HepG2 (cell line): ENCODE measurements around the gene TMEM97. TPM values are rescaled to one million over a fixed set of nuclear protein-coding genes. Genes with fewer than 3 reads are reported as not detected.

Experiments
- CSRNP1 ChIP-seq: sonication (generic); formaldehyde crosslinking; IDR thresholded peaks from 2 replicates; pipeline ENCODE4 v1.8.1; 2023; ENCODE audit warnings: mild to moderate bottlenecking, missing genetic modification reagents
- FOXA3 ChIP-seq: IDR thresholded peaks from 2 replicates; pipeline ENCODE4 v1.6.1; 2016; ENCODE audit warnings: missing genetic modification reagents, missing compliant biosample characterization
- MXD4 ChIP-seq: IDR thresholded peaks from 2 replicates; pipeline ENCODE4 v1.6.1; 2016; ENCODE audit warnings: mild to moderate bottlenecking, missing biosample characterization, missing genetic modification reagents
- NPAS2 ChIP-seq: sonication (generic); formaldehyde crosslinking; IDR thresholded peaks from 2 replicates; pipeline ENCODE4 v1.8.0; 2022; ENCODE audit warnings: mild to moderate bottlenecking, missing genetic modification reagents, borderline replicate concordance
- REL ChIP-seq: sonication (generic); formaldehyde crosslinking; conservative IDR thresholded peaks from 2 replicates; pipeline ENCODE4 v1.8.0; 2022; ENCODE audit warnings: mild to moderate bottlenecking, missing genetic modification reagents, moderate library complexity
- RORA ChIP-seq: sonication (generic); formaldehyde crosslinking; IDR thresholded peaks from 2 replicates; pipeline ENCODE4 v1.5.0; 2020; ENCODE audit warnings: mild to moderate bottlenecking, missing genetic modification reagents, moderate library complexity
- SAP130 ChIP-seq: IDR thresholded peaks from 2 replicates; pipeline ENCODE4 v1.6.1; 2016; ENCODE audit warnings: low read depth
- SNAPC2 ChIP-seq: sonication (generic); formaldehyde crosslinking; IDR thresholded peaks from 2 replicates; pipeline ENCODE4 v1.8.1; 2022; ENCODE audit warnings: mild to moderate bottlenecking, missing genetic modification reagents
- SNAPC4 ChIP-seq: sonication (generic); formaldehyde crosslinking; IDR thresholded peaks from 2 replicates; pipeline ENCODE4 v1.4.0; 2020; ENCODE audit warnings: mild to moderate bottlenecking, missing genetic modification reagents
- SUZ12 ChIP-seq: fragments of 150-350 bp; IDR thresholded peaks from 2 replicates; pipeline ENCODE4 v1.6.1; 2014; ENCODE audit warnings: low read depth, low read length
- UBTF ChIP-seq: sonication (generic); formaldehyde crosslinking; IDR thresholded peaks from 2 replicates; pipeline ENCODE4 v1.4.0; 2020; ENCODE audit warnings: mild to moderate bottlenecking, missing genetic modification reagents
- ZFP36L1 ChIP-seq: sonication (generic); formaldehyde crosslinking; IDR thresholded peaks from 2 replicates; pipeline ENCODE4 v1.8.0; 2022; ENCODE audit warnings: mild to moderate bottlenecking, missing genetic modification reagents, moderate library complexity
- ZGPAT ChIP-seq: IDR thresholded peaks from 2 replicates; pipeline ENCODE4 v1.6.1; 2016; ENCODE audit warnings: mild to moderate bottlenecking
- ZNF550 ChIP-seq: sonication (generic); formaldehyde crosslinking; IDR thresholded peaks from 2 replicates; pipeline ENCODE4 v1.4.0; 2020; ENCODE audit warnings: mild to moderate bottlenecking, missing genetic modification reagents, borderline replicate concordance
- ZNF563 ChIP-seq: sonication (generic); formaldehyde crosslinking; IDR thresholded peaks from 2 replicates; pipeline ENCODE4 v1.8.0; 2022; ENCODE audit warnings: mild to moderate bottlenecking, moderate library complexity, missing genetic modification reagents
- ZNF776 ChIP-seq: sonication (generic); formaldehyde crosslinking; IDR thresholded peaks from 2 replicates; pipeline ENCODE4 v1.4.0; 2020; ENCODE audit warnings: mild to moderate bottlenecking, missing genetic modification reagents
- ZNF782 ChIP-seq: sonication (generic); formaldehyde crosslinking; IDR thresholded peaks from 2 replicates; pipeline ENCODE4 v1.4.0; 2020; ENCODE audit warnings: missing genetic modification reagents, mild to moderate bottlenecking, borderline replicate concordance
- ZNF790 ChIP-seq: sonication (generic); formaldehyde crosslinking; IDR thresholded peaks from 2 replicates; pipeline ENCODE4 v1.8.0; 2022; ENCODE audit warnings: missing genetic modification reagents, mild to moderate bottlenecking, borderline replicate concordance
- polyA plus RNA-seq, 8 experiments: library from polyadenylated mRNA; depleted of rRNA in 3 of 8; stranded (reverse) in 7 of 8; unstranded in 1 of 8; fragments of >200 nt; fragmentation: Illumina TruSeq in 4 of 8; extraction: Trizol in 4 of 8; gene quantifications; 2 replicates each; pipeline versions ENCODE4 v1.2.1 to v1.2.3, GENCODE V29; 2011 to 2016; ENCODE audit warnings: low read depth in 4 of 8, missing spikeins in 1 of 8, mixed read lengths in 1 of 8; ENCODE audit not compliant: insufficient read depth in 1 of 8
- total RNA-seq, 5 experiments: library from RNA; depleted of rRNA; stranded (reverse); fragments of >200 nt; fragmentation: Illumina TruSeq; extraction: Trizol; gene quantifications; 2 replicates each; pipeline ENCODE4 v1.2.3, GENCODE V29; 2016; ENCODE audit warnings: low read depth in 1 of 5

TMEM97 gene
- total and polyA plus RNA-seq, 2 of the 13 experiments (the other 11 are each of a cell fraction or from before 2014, with no cell fraction given): 69.6 to 137 TPM

GRCh38 chr17:28370035-28370743, 51.2 kb downstream of the TMEM97 start, which contains the start of gene VTN (continued):
- TF ChIP-seq RORA (no peak), FOXA3 (peak; percentile 78), SNAPC2 (no peak; the same call in 1 of the 2 replicates), CSRNP1 (CRISPR knock-in tag) (peak; percentile 10; the same call in 1 of the 2 replicates), ZNF550 (no peak), ZNF790 (CRISPR knock-in tag) (no peak), ZNF782 (CRISPR knock-in tag) (peak; percentile 87; the same call in 1 of the 2 replicates), REL (CRISPR knock-in tag) (no peak), SAP130 (CRISPR knock-in tag) (peak; percentile 86), NPAS2 (CRISPR knock-in tag) (no peak), ZNF776 (CRISPR knock-in tag) (peak; percentile 52), ZGPAT (peak; percentile 92), ZFP36L1 (peak; percentile 76; the same call in 1 of the 2 replicates), MXD4 (no peak), SNAPC4 (CRISPR knock-in tag) (peak; percentile 31; the same call in 1 of the 2 replicates), UBTF (peak; percentile 59; the same call in 1 of the 2 replicates), ZNF563 (CRISPR knock-in tag) (no peak), SUZ12 (no peak)
